Measurements from ENCODE around the gene GOLGA8M.
"Not testable (repeated sequence)": the region's sequence is repeated elsewhere in the genome, so short reads cannot be mapped to it uniquely, and the experiment has no call there.

The GOLGA8M gene

DNA sequence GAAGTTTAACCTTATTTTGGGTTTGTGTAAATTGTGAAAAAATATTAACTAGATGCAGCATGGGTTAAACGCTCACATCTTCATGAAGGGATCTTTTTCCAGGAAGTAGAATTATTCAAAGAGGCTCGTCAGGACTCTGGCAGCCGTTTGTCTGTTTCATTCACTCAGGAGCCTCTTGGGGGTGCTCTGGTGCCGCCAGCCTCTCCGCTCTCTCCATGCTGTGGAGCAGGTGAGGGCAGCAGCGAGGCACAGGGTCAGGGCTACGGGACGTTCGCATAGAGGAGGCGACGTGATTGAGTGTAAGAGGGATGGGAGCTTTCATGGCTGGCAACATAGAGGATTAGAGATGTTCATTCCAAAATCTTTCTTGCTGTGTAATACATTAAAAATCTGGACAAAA, 48.5 kb downstream of the GOLGA8M start:
- DNase-seq (ENCODE audit: low read depth): not testable (repeated sequence)

DNA sequence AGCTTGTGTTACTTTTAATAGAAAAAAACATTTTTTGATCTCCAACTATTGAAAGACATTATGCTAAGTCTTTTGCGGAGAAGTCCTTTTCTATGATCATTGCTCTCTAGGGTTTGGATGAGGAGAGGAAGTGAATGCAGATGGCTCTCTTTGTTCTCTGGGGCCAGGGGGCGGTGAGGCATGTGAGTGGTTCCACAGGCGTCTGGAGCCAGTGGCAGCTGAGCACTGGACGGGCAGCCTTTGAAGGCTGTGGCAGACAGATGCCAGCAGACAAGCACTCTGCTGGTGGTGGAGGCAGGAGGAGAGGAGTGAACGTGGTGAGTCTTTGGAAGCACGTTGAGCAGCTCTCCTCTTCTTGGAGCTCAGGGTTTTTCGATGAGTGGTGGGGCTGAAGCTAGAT, 51.5 kb downstream of the GOLGA8M start:
- DNase-seq (ENCODE audit: low read depth): not testable (repeated sequence)

DNA sequence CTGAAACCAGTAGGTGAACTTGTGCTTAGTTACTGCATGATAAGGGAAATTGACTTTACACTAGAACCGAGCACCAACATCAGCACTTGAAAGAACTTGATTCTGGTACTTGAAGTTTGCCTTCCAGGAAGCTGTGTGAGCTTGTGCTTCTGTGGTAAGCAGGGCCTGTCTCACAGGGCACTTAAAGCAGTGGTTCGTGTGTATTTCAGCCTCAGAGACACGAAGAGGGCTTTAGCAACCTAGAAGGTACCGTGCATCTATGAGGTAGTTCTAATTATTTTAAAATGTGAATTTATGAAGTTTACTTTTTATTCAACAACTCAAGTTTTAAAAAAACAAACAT, 56.2 kb downstream of the GOLGA8M start:
- not testable (repeated sequence) for DNase-seq (ENCODE audit: low read depth)

DNA sequence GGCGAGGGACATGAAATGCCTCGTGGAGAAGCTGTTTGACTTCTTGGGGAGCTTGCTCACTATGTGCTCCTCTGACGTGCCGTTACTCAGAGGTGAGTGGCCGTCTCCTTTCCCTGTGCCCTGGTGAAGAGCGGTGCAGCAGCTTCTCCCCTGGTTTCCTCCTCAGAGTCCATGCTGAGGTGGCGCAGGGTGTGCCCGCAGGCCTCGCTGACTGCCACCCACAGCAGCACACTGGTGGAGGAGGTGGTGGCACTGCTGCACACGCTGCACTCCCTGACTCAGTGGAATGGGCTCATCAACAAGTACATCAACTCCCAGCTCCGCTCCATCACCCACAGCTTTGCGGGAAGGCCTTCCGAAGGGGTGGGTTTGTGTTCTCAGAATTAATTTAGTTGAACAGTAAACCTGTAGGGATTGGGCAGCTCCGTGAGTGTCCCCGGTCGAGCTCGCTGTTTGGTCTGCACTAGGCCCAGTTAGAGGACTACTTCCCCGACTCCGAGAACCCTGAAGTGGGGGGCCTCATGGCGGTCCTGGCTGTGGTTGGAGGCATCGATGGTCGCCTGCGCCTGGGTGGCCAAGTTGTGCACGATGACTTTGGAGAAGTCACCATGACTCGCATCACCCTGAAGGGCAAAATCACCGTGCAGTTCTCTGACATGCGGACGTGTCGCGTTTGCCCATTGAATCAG, 56.7 kb downstream of the GOLGA8M start:
- DNase-seq (ENCODE audit: low read depth): not testable (repeated sequence)

DNA sequence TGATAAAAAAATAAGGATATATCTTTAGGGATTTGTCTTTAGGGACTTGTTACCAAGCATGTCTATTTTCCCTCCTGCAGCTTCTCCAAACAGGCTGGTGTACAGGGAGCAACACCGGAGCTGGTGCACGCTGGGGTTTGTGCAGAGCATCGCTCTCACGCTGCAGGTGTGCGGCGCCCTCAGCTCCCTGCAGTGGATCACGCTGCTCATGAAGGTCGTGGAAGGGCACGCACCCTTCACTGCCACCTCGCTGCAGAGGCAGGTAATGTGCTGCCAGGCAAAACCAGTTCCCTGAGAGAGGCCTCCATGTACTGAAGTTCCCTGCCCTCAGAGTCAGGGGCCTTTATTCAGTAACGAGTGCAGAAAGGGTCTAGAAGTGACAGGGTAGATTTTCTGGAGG, 58.0 kb downstream of the GOLGA8M start:
- DNase-seq (ENCODE audit: low read depth): not testable (repeated sequence)

DNA sequence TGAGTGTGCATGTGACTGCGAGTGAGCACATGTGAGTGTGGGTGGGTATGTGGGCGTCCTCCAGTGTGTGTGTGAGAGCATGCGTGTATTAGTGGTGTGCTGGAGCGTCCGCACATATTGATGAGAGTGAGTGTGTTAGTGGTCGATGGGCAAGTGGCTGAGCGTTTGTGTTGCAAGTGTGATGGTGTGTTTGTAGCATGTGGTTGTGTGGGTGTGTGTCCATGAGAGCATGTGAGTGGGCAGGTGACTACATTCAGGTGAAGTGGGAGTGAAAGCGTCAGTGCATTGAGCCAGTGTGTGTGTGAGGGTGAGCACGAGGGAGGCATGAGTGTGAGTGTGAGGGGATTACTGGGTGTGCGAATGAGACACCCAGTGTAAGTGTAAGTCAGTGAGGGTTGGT, 59.7 kb downstream of the GOLGA8M start:
- not testable (repeated sequence) for DNase-seq (ENCODE audit: low read depth)

All from T follicular helper cell (primary cell).